Endodermal cell (in vitro differentiated cells): Measurements from ENCODE around the gene TMPRSS4. TPM values are rescaled to one million over a fixed set of nuclear protein-coding genes. Genes with fewer than 3 reads are reported as not detected.
A peak's percentile ranks its signal among the peaks of the same experiment; 100 is the strongest.

Experiments used
- DNase-seq: peaks from one replicate; pipeline ENCODE4 v3.0.0-alpha.2; 2017
- H3K27ac ChIP-seq: 2 replicates; pipeline ENCODE4 v1.5.1; 2013; ENCODE audit warnings: mild to moderate bottlenecking, low read depth, low read length, moderate library complexity
- H3K27me3 ChIP-seq: 2 replicates; pipeline ENCODE4 v1.6.1; 2013; ENCODE audit warnings: mild to moderate bottlenecking, low read length, moderate library complexity; ENCODE audit not compliant: insufficient read depth, control insufficient read depth, poor library complexity, severe bottlenecking
- H3K36me3 ChIP-seq: 2 replicates; pipeline ENCODE4 v1.7.0; 2013; ENCODE audit warnings: mild to moderate bottlenecking, low read length, moderate library complexity; ENCODE audit not compliant: control insufficient read depth, insufficient read depth
- H3K4me1 ChIP-seq: one replicate; pipeline ENCODE4 v1.7.0; 2013; ENCODE audit warnings: low read length; ENCODE audit not compliant: control insufficient read depth, insufficient read depth
- H3K4me3 ChIP-seq: 2 replicates; pipeline ENCODE4 v1.5.1; 2013; ENCODE audit warnings: mild to moderate bottlenecking, low read length, moderate library complexity
- H3K9ac ChIP-seq: 2 replicates; pipeline ENCODE4 v1.6.1; 2013; ENCODE audit warnings: mild to moderate bottlenecking, low read length, moderate library complexity; ENCODE audit not compliant: poor library complexity, severe bottlenecking; ENCODE audit errors: extremely low read depth
- H3K9me3 ChIP-seq: 2 replicates; pipeline ENCODE4 v1.6.1; 2013; ENCODE audit warnings: mild to moderate bottlenecking, low read length, moderate library complexity; ENCODE audit not compliant: control insufficient read depth
- H3K27ac Mint-ChIP-seq: 2 replicates; pipeline ENCODE4 v1.8.0; 2020; ENCODE audit warnings: mixed read lengths
- H3K27me3 Mint-ChIP-seq: 2 replicates; pipeline ENCODE4 v1.8.0; 2021; ENCODE audit warnings: mild to moderate bottlenecking, mixed read lengths; ENCODE audit not compliant: insufficient read depth
- H3K36me3 Mint-ChIP-seq: 2 replicates; pipeline ENCODE4 v1.8.0; 2020; ENCODE audit warnings: low read depth, mixed read lengths
- H3K4me1 Mint-ChIP-seq: 2 replicates; pipeline ENCODE4 v1.8.0; 2020; ENCODE audit warnings: mixed read lengths
- H3K4me3 Mint-ChIP-seq: 2 replicates; pipeline ENCODE4 v1.8.0; 2020; ENCODE audit warnings: mild to moderate bottlenecking, moderate library complexity, mixed read lengths
- H3K9me3 Mint-ChIP-seq: 2 replicates; pipeline ENCODE4 v1.8.0; 2020; ENCODE audit warnings: mild to moderate bottlenecking, mixed read lengths
- whole genome bisulfite sequencing, 2 experiments: methylation state at CpG; one replicate each; pipeline versions ENCODE4 v1.1.5 to v1.1.7; 2013; ENCODE audit warnings: missing lambda C conversion rate in 2 of 2, mixed read lengths in 1 of 2; ENCODE audit not compliant: insufficient coverage in 1 of 2, insufficient read length in 1 of 2; 5-methylcytosine and 5-hydroxymethylcytosine counted together
- total RNA-seq, 2 donors: library from RNA; stranded (reverse); fragmentation: NEBNext Ultra II Directional in 1 of 2; extraction: Animal tissue kit (Norgen Biotek cat#: 25700) in 1 of 2; gene quantifications; 2 replicates in 1 of 2; 3 replicates in 1 of 2; pipeline ENCODE4 v1.2.1, GENCODE V29; 2021
- TF ChIP-seq, protein P1 (sequence below): fragments of 200-600 bp; sonication (generic); conservative IDR thresholded peaks from 2 replicates; pipeline ENCODE4 v1.5.0; 2021; ENCODE audit warnings: antibody characterized with exemption, mild to moderate bottlenecking

Gene TMPRSS4
- total RNA-seq, 2 donors from 2014 or later = not detected

- Histone ChIP-seq H3K36me3 (no peaks in the 10 kb centered on the region), H3K4me1 (no peaks in the 10 kb centered on the region), H3K9me3 (no peaks in the 10 kb centered on the region), H3K9ac (no peak overlapping the region), H3K27ac (no peak overlapping the region), H3K4me3 (no peak overlapping the region), H3K27me3 (peaks cover 73% of the 10 kb centered on the region)
- DNase-seq = no peak
- Mint-ChIP-seq H3K4me1 (peaks cover 14% of the 10 kb centered on the region), H3K4me3 (no peak overlapping the region), H3K27ac (no peak overlapping the region), H3K27me3 (peaks cover 91% of the 10 kb centered on the region), H3K36me3 (no peaks in the 10 kb centered on the region), H3K9me3 (no peaks in the 10 kb centered on the region)
- whole genome bisulfite sequencing, 2 experiments = 82 to 85% methylated on average over 9 of the region's 9 CpGs
- TF ChIP-seq, protein P1, sequence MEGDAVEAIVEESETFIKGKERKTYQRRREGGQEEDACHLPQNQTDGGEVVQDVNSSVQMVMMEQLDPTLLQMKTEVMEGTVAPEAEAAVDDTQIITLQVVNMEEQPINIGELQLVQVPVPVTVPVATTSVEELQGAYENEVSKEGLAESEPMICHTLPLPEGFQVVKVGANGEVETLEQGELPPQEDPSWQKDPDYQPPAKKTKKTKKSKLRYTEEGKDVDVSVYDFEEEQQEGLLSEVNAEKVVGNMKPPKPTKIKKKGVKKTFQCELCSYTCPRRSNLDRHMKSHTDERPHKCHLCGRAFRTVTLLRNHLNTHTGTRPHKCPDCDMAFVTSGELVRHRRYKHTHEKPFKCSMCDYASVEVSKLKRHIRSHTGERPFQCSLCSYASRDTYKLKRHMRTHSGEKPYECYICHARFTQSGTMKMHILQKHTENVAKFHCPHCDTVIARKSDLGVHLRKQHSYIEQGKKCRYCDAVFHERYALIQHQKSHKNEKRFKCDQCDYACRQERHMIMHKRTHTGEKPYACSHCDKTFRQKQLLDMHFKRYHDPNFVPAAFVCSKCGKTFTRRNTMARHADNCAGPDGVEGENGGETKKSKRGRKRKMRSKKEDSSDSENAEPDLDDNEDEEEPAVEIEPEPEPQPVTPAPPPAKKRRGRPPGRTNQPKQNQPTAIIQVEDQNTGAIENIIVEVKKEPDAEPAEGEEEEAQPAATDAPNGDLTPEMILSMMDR = no peak
Measured at GRCh38 chr11:118170231-118170630, 93.4 kb downstream of the TMPRSS4 start.

- H3K9me3 Mint-ChIP-seq = no peaks in the 10 kb centered on the region
- no peaks in the 10 kb centered on the region for H3K36me3 Mint-ChIP-seq
- H3K27ac Mint-ChIP-seq = no peak overlapping the region
- peaks cover 19% of the 10 kb centered on the region for H3K4me1 Mint-ChIP-seq
- Histone ChIP-seq H3K9me3 (no peaks in the 10 kb centered on the region), H3K27me3 (peaks cover 80% of the 10 kb centered on the region), H3K27ac (no peak overlapping the region), H3K9ac (no peak overlapping the region), H3K4me3 (no peak overlapping the region), H3K4me1 (no peaks in the 10 kb centered on the region), H3K36me3 (no peaks in the 10 kb centered on the region)
- H3K4me3 Mint-ChIP-seq = peak overlapping the region; percentile 36
- 37 to 40% methylated on average over 3 to 8 of the region's 8 CpGs for WGBS, 2 experiments
- DNase-seq = no peak
- H3K27me3 Mint-ChIP-seq = peaks cover 96% of the 10 kb centered on the region
- TF ChIP-seq, protein P1 = no peak
Measured at GRCh38 chr11:118170882-118171268, 94.0 kb downstream of the TMPRSS4 start.

Other genes with a start within 250 kb of the TMPRSS4 start
- 10 to 100 TPM; 54.1 to 61.8 TPM for gene FXYD6, start 200.4 kb upstream of the TMPRSS4 start, total RNA-seq
- 1 to 10 TPM; 2.5 to 6.4 TPM for gene TMPRSS13, start 147.7 kb upstream of the TMPRSS4 start, total RNA-seq
- under 1 TPM; 0.46 to 0.51 TPM for gene IL10RA, start 90.7 kb upstream of the TMPRSS4 start, total RNA-seq
- not detected for gene SMIM35, start 9.9 kb downstream of the TMPRSS4 start, total RNA-seq
- gene SCN4B, start 75.7 kb downstream of the TMPRSS4 start, total RNA-seq = under 1 TPM; 0.15 to 0.20 TPM
- gene SCN2B, start 99.6 kb downstream of the TMPRSS4 start, total RNA-seq = under 1 TPM; 0.11 to 0.20 TPM
- gene JAML, start 147.9 kb downstream of the TMPRSS4 start, total RNA-seq = under 1 TPM; 0.40 to 0.55 TPM
- 1 to 10 TPM; 4.1 to 5.7 TPM for gene MPZL3, start 175.3 kb downstream of the TMPRSS4 start, total RNA-seq
- gene MPZL2, start 187.2 kb downstream of the TMPRSS4 start, total RNA-seq = 1 to 10 TPM; 3.2 to 4.4 TPM
- gene CD3E, start 227.7 kb downstream of the TMPRSS4 start, total RNA-seq = under 1 TPM in 1 of 2 donors, not detected in 1; 0.29 TPM